Neural progenitor cell (in vitro differentiated cells): Measurements from ENCODE around the gene TLE5. TPM values are rescaled to one million over a fixed set of nuclear protein-coding genes. Genes with fewer than 3 reads are reported as not detected.

Experiments
- DNase-seq: peaks from one replicate; pipeline ENCODE4 v3.0.0-alpha.2; 2016; ENCODE audit warnings: low spot score
- H2AFZ ChIP-seq: fragments of 200-600 bp; sonication (generic); replicated peaks from 2 replicates; pipeline ENCODE4 v1.6.1; 2016; ENCODE audit warnings: antibody characterized with exemption
- H3F3A ChIP-seq: fragments of 200-600 bp; sonication (generic); 2 replicates; pipeline ENCODE4 v1.6.1; 2016; ENCODE audit warnings: antibody characterized with exemption, low read depth
- H3K27ac ChIP-seq: fragments of 200-600 bp; sonication (generic); 2 replicates; pipeline ENCODE4 v1.5.1; 2016; ENCODE audit warnings: mild to moderate bottlenecking
- H3K27me3 ChIP-seq: fragments of 200-600 bp; sonication (generic); 2 replicates; pipeline ENCODE4 v1.6.1; 2016; ENCODE audit warnings: mild to moderate bottlenecking, moderate library complexity
- H3K36me3 ChIP-seq: fragments of 200-600 bp; sonication (generic); 2 replicates; pipeline ENCODE4 v1.5.1; 2016
- H3K4me1 ChIP-seq: fragments of 200-600 bp; sonication (generic); 2 replicates; pipeline ENCODE4 v1.6.1; 2016; ENCODE audit warnings: mixed run types
- H3K4me2 ChIP-seq: fragments of 200-600 bp; sonication (generic); 2 replicates; pipeline ENCODE4 v1.6.1; 2016
- H3K4me3 ChIP-seq: fragments of 200-600 bp; sonication (generic); 2 replicates; pipeline ENCODE4 v1.5.1; 2016
- H3K79me2 ChIP-seq: fragments of 200-600 bp; sonication (generic); 2 replicates; pipeline ENCODE4 v1.6.1; 2016; ENCODE audit warnings: low read depth
- H3K9ac ChIP-seq: fragments of 200-600 bp; sonication (generic); 2 replicates; pipeline ENCODE4 v1.6.1; 2016
- H3K9me3 ChIP-seq: fragments of 200-600 bp; sonication (generic); 2 replicates; pipeline ENCODE4 v1.5.1; 2016; ENCODE audit warnings: low read depth
- H4K20me1 ChIP-seq: fragments of 200-600 bp; sonication (generic); 2 replicates; pipeline ENCODE4 v1.6.1; 2016; ENCODE audit warnings: low read depth
- H3K27ac Mint-ChIP-seq: 3 replicates; pipeline ENCODE4 v1.8.0; 2021; ENCODE audit warnings: mixed read lengths
- H3K27me3 Mint-ChIP-seq: 2 replicates; pipeline ENCODE4 v1.8.0; 2022; ENCODE audit warnings: low read depth, mild to moderate bottlenecking, inconsistent platforms, moderate library complexity, mixed read lengths; ENCODE audit not compliant: insufficient read depth
- H3K36me3 Mint-ChIP-seq: 3 replicates; pipeline ENCODE4 v1.8.0; 2021; ENCODE audit warnings: mixed read lengths
- H3K4me1 Mint-ChIP-seq: 3 replicates; pipeline ENCODE4 v1.8.0; 2021; ENCODE audit warnings: mixed read lengths
- H3K4me3 Mint-ChIP-seq: 3 replicates; pipeline ENCODE4 v1.8.0; 2021; ENCODE audit warnings: mild to moderate bottlenecking, moderate library complexity, mixed read lengths
- H3K9me3 Mint-ChIP-seq: 3 replicates; pipeline ENCODE4 v1.8.0; 2020; ENCODE audit warnings: mixed read lengths
- CTCF ChIP-seq: fragments of 200-600 bp; sonication (generic); IDR thresholded peaks from 2 replicates; pipeline ENCODE4 v1.5.1; 2017; ENCODE audit warnings: antibody characterized with exemption, mild to moderate bottlenecking
- EZH2 ChIP-seq: fragments of 200-600 bp; sonication (generic); IDR thresholded peaks from 2 replicates; pipeline ENCODE4 v1.6.1; 2017; ENCODE audit warnings: antibody characterized with exemption, mild to moderate bottlenecking, moderate library complexity
- EZH2phosphoT487 ChIP-seq: fragments of 200-600 bp; sonication (generic); IDR thresholded peaks from 2 replicates; pipeline ENCODE4 v1.6.1; 2017; ENCODE audit warnings: antibody characterized with exemption
- total RNA-seq: library from RNA; depleted of rRNA; stranded (reverse); fragments of >200 nt; gene quantifications from 2 replicates; pipeline ENCODE4 v1.2.3, GENCODE V29; 2015; ENCODE audit warnings: low replicate concordance

The TLE5 gene
- total RNA-seq, 1 donor from 2014 or later: 54.6 TPM

GRCh38 chr19:3073931-3074595 lies 11.8 kb upstream of the TLE5 start:
- Mint-ChIP-seq H3K27ac (no peak overlapping the region), H3K4me3 (no peak overlapping the region), H3K9me3 (no peaks in the 10 kb centered on the region), H3K27me3 (peaks cover 18% of the 10 kb centered on the region), H3K4me1 (peaks cover 11% of the 10 kb centered on the region), H3K36me3 (no peaks in the 10 kb centered on the region)
- H3K4me1 ChIP-seq: no peaks in the 10 kb centered on the region
- no peaks in the 10 kb centered on the region for H3K9me3 ChIP-seq
- H3K27ac ChIP-seq: no peak overlapping the region
- no peaks in the 10 kb centered on the region for H3K36me3 ChIP-seq
- H3K27me3 ChIP-seq: peaks cover 9% of the 10 kb centered on the region
- no peak for DNase-seq
- no peak overlapping the region for H3K9ac ChIP-seq
- H2AFZ ChIP-seq: no peak overlapping the region
- H3K4me2 ChIP-seq: no peak overlapping the region
- no peaks in the 10 kb centered on the region for H3K79me2 ChIP-seq
- TF ChIP-seq EZH2 (no peak), CTCF (no peak), EZH2phosphoT487 (no peak)
- H4K20me1 ChIP-seq: no peaks in the 10 kb centered on the region
- H3K4me3 ChIP-seq: no peak overlapping the region
- no peaks in the 10 kb centered on the region for H3F3A ChIP-seq

- no peak overlapping the region for H3K27ac Mint-ChIP-seq
- H3K36me3 ChIP-seq: no peaks in the 10 kb centered on the region
- H3K9ac ChIP-seq: no peak overlapping the region
- H3K4me2 ChIP-seq: no peak overlapping the region
- H3K4me3 Mint-ChIP-seq: peak overlapping the region; percentile 44
- no peak overlapping the region for H3K4me3 ChIP-seq
- no peaks in the 10 kb centered on the region for H3K4me1 ChIP-seq
- H3K9me3 ChIP-seq: no peaks in the 10 kb centered on the region
- DNase-seq: no peak
- H3K27me3 Mint-ChIP-seq: peaks cover 17% of the 10 kb centered on the region
- H3K27ac ChIP-seq: no peak overlapping the region
- peaks cover 11% of the 10 kb centered on the region for H3K4me1 Mint-ChIP-seq
- no peaks in the 10 kb centered on the region for H3K9me3 Mint-ChIP-seq
- no peaks in the 10 kb centered on the region for H3F3A ChIP-seq
- H3K79me2 ChIP-seq: no peaks in the 10 kb centered on the region
- no peak for TF ChIP-seq CTCF
- no peak for TF ChIP-seq EZH2phosphoT487
- TF ChIP-seq EZH2: no peak
- no peaks in the 10 kb centered on the region for H4K20me1 ChIP-seq
- H3K36me3 Mint-ChIP-seq: no peaks in the 10 kb centered on the region
- H3K27me3 ChIP-seq: peaks cover 9% of the 10 kb centered on the region
- H2AFZ ChIP-seq: no peak overlapping the region
These were observed 10.9 kb upstream of the TLE5 start for GRCh38 chr19:3073159-3073563.

GRCh38 chr19:3071768-3072167 lies 9.5 kb upstream of the TLE5 start:
- Mint-ChIP-seq H3K4me1 (peaks cover 11% of the 10 kb centered on the region), H3K36me3 (no peaks in the 10 kb centered on the region), H3K4me3 (no peak overlapping the region), H3K9me3 (no peaks in the 10 kb centered on the region), H3K27ac (no peak overlapping the region), H3K27me3 (peaks cover 19% of the 10 kb centered on the region)
- no peaks in the 10 kb centered on the region for H3F3A ChIP-seq
- peaks cover 9% of the 10 kb centered on the region for H3K27me3 ChIP-seq
- no peak for DNase-seq
- H2AFZ ChIP-seq: no peak overlapping the region
- no peaks in the 10 kb centered on the region for H3K36me3 ChIP-seq
- no peak overlapping the region for H3K4me3 ChIP-seq
- H3K27ac ChIP-seq: no peak overlapping the region
- no peaks in the 10 kb centered on the region for H3K4me1 ChIP-seq
- no peak overlapping the region for H3K9ac ChIP-seq
- no peaks in the 10 kb centered on the region for H3K79me2 ChIP-seq
- no peak overlapping the region for H3K4me2 ChIP-seq
- no peaks in the 10 kb centered on the region for H3K9me3 ChIP-seq
- TF ChIP-seq EZH2phosphoT487 (no peak), EZH2 (no peak), CTCF (no peak)
- no peaks in the 10 kb centered on the region for H4K20me1 ChIP-seq
